CD1c-positive myeloid dendritic cell (primary cell): ENCODE data around the gene ATXN3L.

Source experiments
- DNase-seq: peaks from one replicate; pipeline ENCODE4 v3.0.0-alpha.2; 2016; ENCODE audit errors: extremely low spot score

The ATXN3L gene

DNA sequence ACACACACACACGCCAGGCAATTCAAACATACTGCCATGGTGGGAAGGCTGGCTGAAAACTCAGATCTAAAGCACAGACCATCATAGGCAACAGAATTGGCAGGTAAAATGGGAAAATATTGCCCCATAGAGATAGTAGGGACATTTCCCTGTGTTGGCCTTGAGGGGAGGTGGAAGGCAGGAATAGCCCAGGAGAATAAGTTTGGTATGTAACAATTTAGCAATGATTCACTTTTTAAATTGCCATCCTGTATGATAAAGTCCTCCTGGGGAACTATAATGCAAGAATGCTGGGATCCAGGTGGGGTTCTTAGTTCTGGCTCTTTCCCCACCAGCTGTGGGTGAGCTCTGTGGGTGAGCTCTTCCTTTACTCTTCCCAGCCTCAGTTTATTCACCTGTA lies 51.0 kb downstream of the ATXN3L start:
- no peak for DNase-seq
